HepG2 (cell line): ENCODE measurements around the gene P2RX5. TPM values are rescaled to one million over a fixed set of nuclear protein-coding genes. Genes with fewer than 3 reads are reported as not detected.

Experiments used
- ATAC-seq: fragments of 200-7000 bp; cut with Tn5 transposase; 3 replicates; pipeline ENCODE4 v1.9.1; 2020; ENCODE audit warnings: mild to moderate bottlenecking, moderate library complexity
- BruUV-seq: library from RNA; stranded (reverse); fragments of 400-500 nt; replicated peaks from 2 replicates; lab custom pipeline; 2021; lab: Mats Ljungman, UMichigan
- CTCF ChIA-PET: fragments of 300-600 bp; formaldehyde crosslinking; extraction: SDS; loops from one replicate; lab custom pipeline; 2021; ENCODE audit warnings: low total read pairs, inconsistent platforms, low intra/inter-chr PET ratio; lab: Yijun Ruan, JAX
- POLR2A ChIA-PET: fragments of 350-600 bp; sonication (Branson Sonifier 250); formaldehyde crosslinking; loops from one replicate; lab custom pipeline; 2020; ENCODE audit warnings: antibody characterized with exemption, inconsistent platforms; lab: Yijun Ruan, JAX
- DNase-seq: peaks from one replicate; pipeline ENCODE4 v3.0.0-alpha.2; 2015; ENCODE audit warnings: low spot score
- FAIRE-seq: peaks from 3 replicates; lab custom pipeline; 2011; peaks lifted over from hg19 to GRCh38; lab: Jason Lieb, UNC
- H2AFZ ChIP-seq: one replicate; pipeline ENCODE4 v1.6.1; 2011; ENCODE audit warnings: low read length, inconsistent platforms
- H3K27ac ChIP-seq: fragments of 300-600 bp; 3 replicates; pipeline ENCODE4 v1.8.0; 2011; ENCODE audit warnings: mixed run types, mild to moderate bottlenecking, mixed read lengths, low read length, inconsistent platforms; ENCODE audit not compliant: insufficient read depth; ENCODE audit errors: extremely low read length
- H3K27me3 ChIP-seq, 2 experiments: fragments of 200-600 bp in 1 of 2; 2 replicates in 1 of 2; 3 replicates in 1 of 2; pipeline versions ENCODE4 v1.6.0 to v1.8.0; 2011; ENCODE audit warnings: low read length in 2 of 2, mild to moderate bottlenecking in 2 of 2, moderate library complexity in 2 of 2, inconsistent platforms in 1 of 2; ENCODE audit not compliant: insufficient read depth in 2 of 2, control insufficient read depth in 1 of 2
- H3K36me3 ChIP-seq, 2 experiments: fragments of 200-600 bp in 1 of 2; replicated peaks in 1 of 2; 2 replicates in 1 of 2; 3 replicates in 1 of 2; pipeline versions ENCODE4 v1.5.1 to v1.8.0; 2011; ENCODE audit warnings: low read length in 2 of 2, inconsistent platforms in 1 of 2; ENCODE audit not compliant: insufficient read depth in 2 of 2, control insufficient read depth in 1 of 2
- H3K4me1 ChIP-seq: 2 replicates; pipeline ENCODE4 v1.5.1; 2012; ENCODE audit warnings: low read length, inconsistent platforms; ENCODE audit not compliant: insufficient read depth
- H3K4me2 ChIP-seq: 2 replicates; pipeline ENCODE4 v1.6.0; 2011; ENCODE audit warnings: low read depth, low read length, inconsistent platforms
- H3K4me3 ChIP-seq, 3 experiments: fragments of 200-600 bp in 1 of 3; sonication (generic), shearing (Covaris generic) in 1 of 3; replicated peaks in 1 of 3; 2 replicates each; pipeline ENCODE4 v1.5.1; 2011 to 2016; ENCODE audit warnings: low read length in 3 of 3, inconsistent platforms in 2 of 3, low read depth in 2 of 3, mild to moderate bottlenecking in 2 of 3, control low read depth in 1 of 3, mixed read lengths in 1 of 3; ENCODE audit not compliant: insufficient read depth in 1 of 3
- H3K79me2 ChIP-seq: one replicate; pipeline ENCODE4 v1.6.1; 2011; ENCODE audit warnings: low read length, inconsistent platforms; ENCODE audit not compliant: insufficient read depth
- H3K9ac ChIP-seq: 2 replicates; pipeline ENCODE4 v1.6.0; 2011; ENCODE audit warnings: mild to moderate bottlenecking, low read depth, low read length, inconsistent platforms; ENCODE audit not compliant: insufficient read depth
- H3K9me3 ChIP-seq: 2 replicates; pipeline ENCODE4 v1.5.1; 2012; ENCODE audit warnings: mild to moderate bottlenecking, low read length
- H4K20me1 ChIP-seq: 2 replicates; pipeline ENCODE4 v1.6.0; 2011; ENCODE audit warnings: inconsistent platforms, mild to moderate bottlenecking, low read length, moderate library complexity; ENCODE audit not compliant: insufficient read depth
- AKAP8 ChIP-seq: sonication (generic); formaldehyde crosslinking; IDR thresholded peaks from 2 replicates; pipeline ENCODE4 v1.5.1; 2020; ENCODE audit warnings: mild to moderate bottlenecking, missing genetic modification reagents
- CBX1 ChIP-seq: IDR thresholded peaks from one replicate; pipeline ENCODE4 v1.6.1; 2016; ENCODE audit warnings: antibody characterized with exemption, low read depth
- CENPT ChIP-seq: sonication (generic); formaldehyde crosslinking; IDR thresholded peaks from 2 replicates; pipeline ENCODE4 v1.8.0; 2022; ENCODE audit warnings: low read depth, mild to moderate bottlenecking, moderate library complexity, missing genetic modification reagents
- KAT8 ChIP-seq: IDR thresholded peaks from 2 replicates; pipeline ENCODE4 v1.6.1; 2016; ENCODE audit warnings: missing genetic modification reagents, missing compliant biosample characterization
- MATR3 ChIP-seq: sonication (generic); formaldehyde crosslinking; IDR thresholded peaks from 2 replicates; pipeline ENCODE4 v1.4.0; 2020; ENCODE audit warnings: missing genetic modification reagents
- PTBP1 ChIP-seq: fragments of 200-400 bp; formaldehyde crosslinking; IDR thresholded peaks from 2 replicates; pipeline ENCODE4 v1.6.1; 2018; ENCODE audit warnings: low read length, low read depth; ENCODE audit not compliant: poor library complexity, severe bottlenecking
- SAFB2 ChIP-seq: sonication (generic); formaldehyde crosslinking; IDR thresholded peaks from 2 replicates; pipeline ENCODE4 v1.5.1; 2020; ENCODE audit warnings: missing genetic modification reagents, low read depth, mild to moderate bottlenecking, borderline replicate concordance
- TCF12 ChIP-seq, 2 experiments: fragments of 450-650 bp in 1 of 2; sonication (generic) in 1 of 2; formaldehyde crosslinking in 1 of 2; IDR thresholded peaks; 2 replicates each; pipeline versions ENCODE4 v1.6.1 to v1.8.0; 2017 to 2022; ENCODE audit warnings: antibody characterized with exemption in 1 of 2, mild to moderate bottlenecking in 1 of 2, missing genetic modification reagents in 1 of 2, moderate library complexity in 1 of 2
- ZNF431 ChIP-seq: sonication (generic); formaldehyde crosslinking; IDR thresholded peaks from 2 replicates; pipeline ENCODE4 v1.9.0; 2022; ENCODE audit warnings: missing genetic modification reagents, low read depth, mild to moderate bottlenecking, borderline replicate concordance
- ZNF615 ChIP-seq: sonication (generic); formaldehyde crosslinking; IDR thresholded peaks from 2 replicates; pipeline ENCODE4 v1.5.0; 2020; ENCODE audit warnings: mild to moderate bottlenecking, missing genetic modification reagents, borderline replicate concordance
- WGBS: methylation state at CpG from one replicate; pipeline ENCODE4 v1.1.6; 2017; ENCODE audit warnings: low lambda C conversion rate; 5-methylcytosine and 5-hydroxymethylcytosine counted together
- in situ Hi-C: cut with HindIII; loops from 2 replicates; pipeline ENCODE4 v1.10.0; 2017; ENCODE audit warnings: low pct_unique_long_range_greater_than_20kb; ENCODE audit not compliant: extremely low pct_ligation_motif_present
- intact Hi-C: fragments of 100-400 bp; cut with micrococcal nuclease; formaldehyde crosslinking; loops from one replicate; pipeline ENCODE4 v1.10.0; 2022; ENCODE audit not compliant: unreplicated experiment
- polyA plus RNA-seq, 8 experiments: library from polyadenylated mRNA; depleted of rRNA in 3 of 8; stranded (reverse) in 7 of 8; unstranded in 1 of 8; fragments of >200 nt; fragmentation: Illumina TruSeq in 4 of 8; extraction: Trizol in 4 of 8; gene quantifications; 2 replicates each; pipeline versions ENCODE4 v1.2.1 to v1.2.3, GENCODE V29; 2011 to 2016; ENCODE audit warnings: low read depth in 4 of 8, missing spikeins in 1 of 8, mixed read lengths in 1 of 8; ENCODE audit not compliant: insufficient read depth in 1 of 8
- total RNA-seq, 5 experiments: library from RNA; depleted of rRNA; stranded (reverse); fragments of >200 nt; fragmentation: Illumina TruSeq; extraction: Trizol; gene quantifications; 2 replicates each; pipeline ENCODE4 v1.2.3, GENCODE V29; 2016; ENCODE audit warnings: low read depth in 1 of 5
- TF ChIP-seq, protein P1 (sequence below): sonication (generic); formaldehyde crosslinking; IDR thresholded peaks from 2 replicates; pipeline ENCODE4 v1.5.1; 2020; ENCODE audit warnings: mild to moderate bottlenecking, missing genetic modification reagents, moderate library complexity
- TF ChIP-seq, protein P2 (sequence below): fragments of 450-650 bp; IDR thresholded peaks from 2 replicates; pipeline ENCODE4 v1.6.1; 2017
- TF ChIP-seq, protein P3 (sequence below): sonication (generic); formaldehyde crosslinking; IDR thresholded peaks from 2 replicates; pipeline ENCODE4 v1.5.0; 2020; ENCODE audit warnings: missing genetic modification reagents
- TF ChIP-seq, protein P4 (sequence below): sonication (generic); formaldehyde crosslinking; IDR thresholded peaks from 2 replicates; pipeline ENCODE4 v1.5.0; 2020; ENCODE audit warnings: mild to moderate bottlenecking, missing genetic modification reagents, borderline replicate concordance

The P2RX5 gene
- total and polyA plus RNA-seq, 2 of the 13 experiments (the other 11 are each of a cell fraction or from before 2014, with no cell fraction given) = 0.95 to 1.7 TPM

DNA sequence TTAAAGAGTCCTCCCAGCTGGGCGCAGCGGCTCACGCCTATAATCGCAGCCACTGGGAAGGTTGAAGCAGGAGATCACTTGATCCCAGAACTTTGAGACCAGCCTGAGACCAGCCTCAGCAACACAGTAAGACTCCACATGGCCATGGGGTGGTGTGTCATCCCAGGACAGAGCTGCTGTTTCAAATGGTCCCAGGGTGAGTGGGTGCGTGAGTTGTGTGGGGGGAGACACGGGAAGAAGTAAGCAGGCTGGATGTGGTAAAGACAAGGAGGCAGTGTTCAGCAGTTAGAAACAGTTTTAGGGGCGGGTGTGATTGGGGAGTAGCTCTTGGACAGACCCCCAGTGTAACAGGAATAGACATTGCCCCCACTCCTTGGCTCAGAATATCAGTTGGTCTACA is 63.7 kb downstream of the P2RX5 start:
- intact Hi-C loops (no loop called here), in situ Hi-C loops (no loop called here)
- POLR2A ChIA-PET = interaction anchor here (0.9 kb wide), 1 partner anchor 38 kb away, joined by 3 read pairs; no protein-coding TSS in a partner anchor
- BruUV-seq = no TSS peak
- no peak for DNase-seq
- Histone ChIP-seq H3K27ac (no peak overlapping the region), H3K36me3 (peaks cover 20 to 43% of the 10 kb centered on the region in 2 experiments; a peak in 4 of 5 replicates), H3K4me3 (no peak overlapping the region), H3K9ac (no peak overlapping the region), H3K79me2 (peaks cover 28% of the 10 kb centered on the region), H3K9me3 (no peaks in the 10 kb centered on the region), H2AFZ (no peak overlapping the region), H3K4me2 (no peak overlapping the region), H4K20me1 (peaks cover 19% of the 10 kb centered on the region), H3K4me1 (peaks cover 35% of the 10 kb centered on the region), H3K27me3 (no peaks in the 10 kb centered on the region; a peak in 1 of 5 replicates)
- no peak for FAIRE-seq
- 99% methylated on average over 7 of the region's 7 CpGs for WGBS
- CTCF ChIA-PET = no interaction called here
- no peak for TF ChIP-seq TCF12 (IDR thresholded peaks at IDR 0.05)
- TF ChIP-seq TCF12 (CRISPR knock-in tag; IDR thresholded peaks at IDR 0.05) = no peak
- no peak for TF ChIP-seq SAFB2
- TF ChIP-seq MATR3 (CRISPR knock-in tag) = no peak
- no peak for TF ChIP-seq AKAP8 (CRISPR knock-in tag)
- no peak for TF ChIP-seq ZNF615
- TF ChIP-seq, protein P1, sequence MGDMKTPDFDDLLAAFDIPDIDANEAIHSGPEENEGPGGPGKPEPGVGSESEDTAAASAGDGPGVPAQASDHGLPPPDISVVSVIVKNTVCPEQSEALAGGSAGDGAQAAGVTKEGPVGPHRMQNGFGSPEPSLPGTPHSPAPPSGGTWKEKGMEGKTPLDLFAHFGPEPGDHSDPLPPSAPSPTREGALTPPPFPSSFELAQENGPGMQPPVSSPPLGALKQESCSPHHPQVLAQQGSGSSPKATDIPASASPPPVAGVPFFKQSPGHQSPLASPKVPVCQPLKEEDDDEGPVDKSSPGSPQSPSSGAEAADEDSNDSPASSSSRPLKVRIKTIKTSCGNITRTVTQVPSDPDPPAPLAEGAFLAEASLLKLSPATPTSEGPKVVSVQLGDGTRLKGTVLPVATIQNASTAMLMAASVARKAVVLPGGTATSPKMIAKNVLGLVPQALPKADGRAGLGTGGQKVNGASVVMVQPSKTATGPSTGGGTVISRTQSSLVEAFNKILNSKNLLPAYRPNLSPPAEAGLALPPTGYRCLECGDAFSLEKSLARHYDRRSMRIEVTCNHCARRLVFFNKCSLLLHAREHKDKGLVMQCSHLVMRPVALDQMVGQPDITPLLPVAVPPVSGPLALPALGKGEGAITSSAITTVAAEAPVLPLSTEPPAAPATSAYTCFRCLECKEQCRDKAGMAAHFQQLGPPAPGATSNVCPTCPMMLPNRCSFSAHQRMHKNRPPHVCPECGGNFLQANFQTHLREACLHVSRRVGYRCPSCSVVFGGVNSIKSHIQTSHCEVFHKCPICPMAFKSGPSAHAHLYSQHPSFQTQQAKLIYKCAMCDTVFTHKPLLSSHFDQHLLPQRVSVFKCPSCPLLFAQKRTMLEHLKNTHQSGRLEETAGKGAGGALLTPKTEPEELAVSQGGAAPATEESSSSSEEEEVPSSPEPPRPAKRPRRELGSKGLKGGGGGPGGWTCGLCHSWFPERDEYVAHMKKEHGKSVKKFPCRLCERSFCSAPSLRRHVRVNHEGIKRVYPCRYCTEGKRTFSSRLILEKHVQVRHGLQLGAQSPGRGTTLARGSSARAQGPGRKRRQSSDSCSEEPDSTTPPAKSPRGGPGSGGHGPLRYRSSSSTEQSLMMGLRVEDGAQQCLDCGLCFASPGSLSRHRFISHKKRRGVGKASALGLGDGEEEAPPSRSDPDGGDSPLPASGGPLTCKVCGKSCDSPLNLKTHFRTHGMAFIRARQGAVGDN (CRISPR knock-in tag) = no peak
- TF ChIP-seq, protein P2, sequence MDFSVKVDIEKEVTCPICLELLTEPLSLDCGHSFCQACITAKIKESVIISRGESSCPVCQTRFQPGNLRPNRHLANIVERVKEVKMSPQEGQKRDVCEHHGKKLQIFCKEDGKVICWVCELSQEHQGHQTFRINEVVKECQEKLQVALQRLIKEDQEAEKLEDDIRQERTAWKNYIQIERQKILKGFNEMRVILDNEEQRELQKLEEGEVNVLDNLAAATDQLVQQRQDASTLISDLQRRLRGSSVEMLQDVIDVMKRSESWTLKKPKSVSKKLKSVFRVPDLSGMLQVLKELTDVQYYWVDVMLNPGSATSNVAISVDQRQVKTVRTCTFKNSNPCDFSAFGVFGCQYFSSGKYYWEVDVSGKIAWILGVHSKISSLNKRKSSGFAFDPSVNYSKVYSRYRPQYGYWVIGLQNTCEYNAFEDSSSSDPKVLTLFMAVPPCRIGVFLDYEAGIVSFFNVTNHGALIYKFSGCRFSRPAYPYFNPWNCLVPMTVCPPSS = no peak
- TF ChIP-seq, protein P3, sequence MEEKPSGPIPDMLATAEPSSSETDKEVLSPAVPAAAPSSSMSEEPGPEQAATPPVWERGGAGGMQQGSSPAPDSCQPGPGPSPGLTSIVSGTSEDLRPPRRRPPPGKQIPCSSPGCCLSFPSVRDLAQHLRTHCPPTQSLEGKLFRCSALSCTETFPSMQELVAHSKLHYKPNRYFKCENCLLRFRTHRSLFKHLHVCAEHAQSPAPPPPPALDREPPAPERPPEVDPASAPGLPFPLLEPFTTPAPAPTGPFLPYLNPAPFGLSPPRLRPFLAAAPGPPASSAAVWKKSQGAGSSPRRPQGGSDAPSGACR (CRISPR knock-in tag) = no peak
- TF ChIP-seq PTBP1 = no peak
- no peak for TF ChIP-seq CBX1
- no peak for TF ChIP-seq ZNF431 (CRISPR knock-in tag)
- no peak for TF ChIP-seq KAT8 (CRISPR knock-in tag)
- TF ChIP-seq CENPT (CRISPR knock-in tag) = no peak
- TF ChIP-seq, protein P4, sequence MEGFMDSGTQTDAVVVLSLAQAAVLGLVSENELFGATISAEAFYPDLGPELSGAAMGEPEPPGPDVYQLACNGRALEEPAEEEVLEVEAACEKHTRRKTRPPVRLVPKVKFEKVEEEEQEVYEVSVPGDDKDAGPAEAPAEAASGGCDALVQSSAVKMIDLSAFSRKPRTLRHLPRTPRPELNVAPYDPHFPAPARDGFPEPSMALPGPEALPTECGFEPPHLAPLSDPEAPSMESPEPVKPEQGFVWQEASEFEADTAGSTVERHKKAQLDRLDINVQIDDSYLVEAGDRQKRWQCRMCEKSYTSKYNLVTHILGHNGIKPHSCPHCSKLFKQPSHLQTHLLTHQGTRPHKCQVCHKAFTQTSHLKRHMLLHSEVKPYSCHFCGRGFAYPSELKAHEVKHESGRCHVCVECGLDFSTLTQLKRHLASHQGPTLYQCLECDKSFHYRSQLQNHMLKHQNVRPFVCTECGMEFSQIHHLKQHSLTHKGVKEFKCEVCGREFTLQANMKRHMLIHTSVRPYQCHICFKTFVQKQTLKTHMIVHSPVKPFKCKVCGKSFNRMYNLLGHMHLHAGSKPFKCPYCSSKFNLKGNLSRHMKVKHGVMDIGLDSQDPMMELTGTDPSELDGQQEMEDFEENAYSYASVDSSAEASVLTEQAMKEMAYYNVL (CRISPR knock-in tag) = no peak
- ATAC-seq = no peak
